NCI-H2227 treated with DMSO at 0.1 percent for 48 hours (cell line): ENCODE measurements around the gene AXIN1.
A peak's percentile ranks its signal among the peaks of the same experiment; 100 is the strongest.
"Not testable (repeated sequence)": the region's sequence is repeated elsewhere in the genome, so short reads cannot be mapped to it uniquely, and the experiment has no call there.

ENCODE experiments used
- DNase-seq: peaks from one replicate; lab custom pipeline; 2025; lab: John Stamatoyannopoulos, UW

Gene AXIN1

DNA sequence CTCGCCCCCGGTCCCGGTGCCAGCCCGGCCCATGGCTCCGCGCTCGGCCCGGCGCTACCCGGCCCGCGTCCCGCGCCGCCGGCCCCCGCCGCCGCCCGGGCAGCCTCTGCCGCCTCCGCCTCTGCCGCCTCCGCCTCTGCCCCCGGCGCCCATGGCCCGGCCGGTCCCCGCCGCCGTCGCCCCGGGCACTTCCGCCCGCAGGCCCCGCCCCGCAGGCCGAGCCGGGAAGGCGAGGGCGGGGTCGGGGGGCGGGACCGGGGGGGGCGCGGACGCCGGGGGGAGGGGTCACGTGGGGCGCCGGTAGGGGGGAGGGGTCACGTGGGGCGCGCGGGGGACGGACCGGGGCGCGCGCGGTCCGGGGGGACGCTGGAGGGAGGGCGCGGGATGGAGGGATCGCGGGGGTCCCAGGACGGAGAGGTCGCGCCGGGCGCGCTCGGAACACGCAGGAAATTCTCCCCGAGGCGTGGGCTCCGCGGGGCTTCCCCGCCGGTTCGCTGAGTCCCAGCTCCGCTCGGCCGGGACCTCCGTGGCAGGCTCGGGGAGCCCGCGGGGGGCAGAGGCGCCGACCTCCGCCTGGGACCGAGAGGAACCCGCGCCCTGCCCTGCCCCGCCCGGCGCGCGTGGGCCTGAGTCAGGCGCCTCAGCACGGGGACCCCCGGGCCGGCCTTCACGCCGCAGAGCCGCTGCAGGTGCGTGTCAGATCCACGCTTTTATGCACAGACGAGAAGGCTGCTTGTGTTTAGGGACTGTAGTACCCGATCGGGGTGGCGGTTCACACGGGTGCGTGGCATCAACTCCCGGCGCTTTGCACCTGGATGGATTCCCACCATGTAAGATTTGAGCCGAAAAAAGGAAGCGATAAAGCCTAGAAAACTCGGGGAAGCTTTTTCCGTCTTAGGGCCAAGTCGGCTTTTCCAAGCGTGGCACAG is 29.5 kb upstream of the AXIN1 start, which contains the start of gene PGAP6:
TSS of gene PGAP6 (minus strand) at position 190 of the 929 bp plus-strand sequence. CDS start at position 33, 157 bp downstream.
- peak; percentile 44 for DNase-seq

- DNase-seq = no peak
Observed at GRCh38 chr16:381012-381788, 28.7 kb upstream of the AXIN1 start.

GRCh38 chr16:380762-381011 is 28.2 kb upstream of the AXIN1 start:
- DNase-seq = no peak

DNA sequence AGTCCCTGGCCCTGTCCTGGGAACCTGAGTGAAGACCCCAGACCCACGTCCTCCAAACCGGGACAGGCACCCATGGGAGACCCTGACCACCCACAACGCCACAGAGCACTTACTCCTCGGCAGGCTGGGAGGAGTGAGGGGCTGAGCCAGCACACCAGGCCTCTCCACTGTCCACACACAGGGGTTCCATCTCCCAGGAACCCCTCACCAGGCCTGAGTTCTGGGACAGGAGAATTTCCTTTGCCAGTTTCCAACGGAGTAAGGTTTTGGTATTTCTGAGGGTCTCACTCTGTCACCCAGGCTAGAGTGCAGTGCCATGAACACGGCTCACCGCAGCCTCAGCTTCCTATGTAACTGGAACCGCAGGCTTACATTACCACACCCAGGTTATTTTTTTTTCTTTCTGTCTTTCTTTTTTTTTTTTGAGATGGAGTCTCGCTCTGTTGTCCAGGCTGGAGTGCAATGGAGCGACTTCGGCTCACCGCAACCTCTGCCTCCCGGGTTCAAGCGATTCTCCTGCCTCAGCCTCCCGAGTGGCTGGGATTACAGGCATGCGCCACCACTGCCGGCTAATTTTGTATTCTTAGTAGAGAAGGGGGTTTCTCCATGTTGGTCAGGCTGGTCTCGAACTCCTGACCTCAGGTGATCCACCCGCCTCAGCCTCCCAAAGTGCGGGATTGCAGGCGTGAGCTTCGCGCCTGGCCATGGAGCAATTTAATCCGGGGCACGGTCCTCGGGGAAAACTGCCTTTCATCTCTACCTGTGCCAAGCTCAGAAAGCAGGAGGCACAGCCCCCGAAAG is 27.6 kb upstream of the AXIN1 start:
- DNase-seq = no peak

DNA sequence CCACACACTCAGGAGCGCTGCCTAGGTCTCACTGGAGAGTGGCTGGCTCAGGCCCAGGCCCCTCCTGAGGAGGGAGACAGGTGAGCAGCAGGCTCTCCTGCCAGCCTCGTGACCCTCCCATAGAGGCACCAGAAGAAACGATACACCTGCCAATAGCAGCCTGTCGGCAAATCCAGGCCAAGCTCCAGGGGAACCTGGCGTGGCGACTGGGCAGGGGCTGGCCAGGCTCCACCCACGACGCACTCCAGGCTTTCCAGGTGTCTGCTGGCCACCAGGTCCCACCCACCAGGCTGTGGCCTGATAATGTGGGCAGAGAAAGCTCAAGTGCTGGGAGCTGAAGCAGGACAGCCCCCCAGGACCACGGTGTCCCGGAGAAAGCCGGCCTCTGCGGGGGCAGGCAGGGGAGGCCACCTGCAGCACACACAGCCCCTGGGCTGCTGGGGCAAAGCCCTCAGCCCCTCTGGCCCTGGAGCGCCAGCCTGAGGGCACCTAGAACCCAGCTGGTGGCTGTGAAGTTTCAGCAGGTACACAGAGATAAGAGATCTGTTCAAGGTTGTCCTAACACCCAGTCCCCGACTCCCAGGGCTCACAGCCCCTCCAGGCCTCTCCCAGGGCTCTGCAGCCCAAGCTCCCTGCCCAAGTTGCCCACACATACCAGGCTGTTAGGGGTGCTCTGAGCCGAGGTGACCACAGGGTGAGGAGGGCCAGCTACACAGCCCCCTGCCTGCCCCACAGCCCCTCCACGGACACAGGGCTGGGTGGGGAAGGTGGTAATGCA is 26.8 kb upstream of the AXIN1 start:
- DNase-seq = no peak

DNA sequence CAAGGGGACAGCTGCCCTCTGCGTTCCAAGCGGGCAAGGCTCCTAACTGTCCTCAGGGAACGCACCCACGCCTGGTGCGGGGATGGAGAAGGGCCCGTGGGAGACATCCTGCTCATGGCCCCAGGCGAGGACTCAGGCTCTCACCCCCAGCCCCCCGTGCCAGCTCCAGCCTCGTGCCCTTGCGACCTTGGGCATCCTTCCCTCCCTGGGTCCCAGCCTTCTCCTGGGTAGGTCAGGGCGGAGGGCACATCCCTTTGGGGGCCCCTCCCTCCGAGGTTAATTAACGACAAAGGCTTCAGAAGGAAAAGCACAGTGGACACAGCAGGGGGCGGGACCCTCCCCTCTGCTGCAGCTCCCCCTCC is 26.3 kb upstream of the AXIN1 start:
- DNase-seq = no peak

- DNase-seq = not testable (repeated sequence)
Observed at GRCh38 chr16:378113-378820, 25.7 kb upstream of the AXIN1 start.

GRCh38 chr16:377419-377951 is 25.0 kb upstream of the AXIN1 start:
- no peak for DNase-seq

GRCh38 chr16:376817-377418 is 24.4 kb upstream of the AXIN1 start:
- DNase-seq = no peak

GRCh38 chr16:375927-376816 is 23.6 kb upstream of the AXIN1 start:
- DNase-seq = no peak

DNA sequence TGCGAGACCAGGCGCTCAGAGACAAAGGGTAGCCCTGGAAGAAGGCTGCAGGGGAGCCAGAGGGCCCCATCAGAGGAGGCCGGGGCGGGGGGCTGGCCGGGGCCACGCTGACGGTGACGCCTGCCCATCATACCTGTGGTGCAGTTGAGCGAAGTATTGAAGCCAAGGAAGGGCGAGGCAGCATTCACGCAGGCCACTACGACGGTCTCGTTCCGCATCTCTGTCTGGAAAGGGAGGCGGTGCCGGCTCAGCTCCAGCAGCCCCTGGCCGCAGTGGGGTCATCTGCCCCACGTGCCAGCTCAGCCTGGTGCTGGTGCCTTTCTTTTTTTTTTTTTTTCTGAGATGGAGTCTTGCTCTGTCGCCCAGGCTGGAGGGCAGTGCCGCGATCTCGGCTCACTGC is 22.7 kb upstream of the AXIN1 start:
- DNase-seq = no peak

DNA sequence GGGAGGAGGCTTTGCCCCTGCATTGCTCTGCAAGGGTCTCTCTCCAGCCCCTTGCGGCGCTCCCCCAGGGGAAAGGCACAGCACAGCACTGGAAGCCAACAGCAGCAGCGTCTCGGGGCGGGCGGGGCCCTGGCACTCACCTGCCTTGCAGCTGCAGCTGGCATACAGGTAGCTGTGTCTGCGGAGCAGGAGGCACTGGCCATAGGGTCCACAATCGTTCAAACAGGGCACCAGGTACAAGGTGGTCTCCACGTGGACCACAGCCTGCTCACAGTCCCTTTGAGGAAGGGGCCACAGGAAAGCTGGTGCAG is 22.0 kb upstream of the AXIN1 start:
- DNase-seq = no peak

DNA sequence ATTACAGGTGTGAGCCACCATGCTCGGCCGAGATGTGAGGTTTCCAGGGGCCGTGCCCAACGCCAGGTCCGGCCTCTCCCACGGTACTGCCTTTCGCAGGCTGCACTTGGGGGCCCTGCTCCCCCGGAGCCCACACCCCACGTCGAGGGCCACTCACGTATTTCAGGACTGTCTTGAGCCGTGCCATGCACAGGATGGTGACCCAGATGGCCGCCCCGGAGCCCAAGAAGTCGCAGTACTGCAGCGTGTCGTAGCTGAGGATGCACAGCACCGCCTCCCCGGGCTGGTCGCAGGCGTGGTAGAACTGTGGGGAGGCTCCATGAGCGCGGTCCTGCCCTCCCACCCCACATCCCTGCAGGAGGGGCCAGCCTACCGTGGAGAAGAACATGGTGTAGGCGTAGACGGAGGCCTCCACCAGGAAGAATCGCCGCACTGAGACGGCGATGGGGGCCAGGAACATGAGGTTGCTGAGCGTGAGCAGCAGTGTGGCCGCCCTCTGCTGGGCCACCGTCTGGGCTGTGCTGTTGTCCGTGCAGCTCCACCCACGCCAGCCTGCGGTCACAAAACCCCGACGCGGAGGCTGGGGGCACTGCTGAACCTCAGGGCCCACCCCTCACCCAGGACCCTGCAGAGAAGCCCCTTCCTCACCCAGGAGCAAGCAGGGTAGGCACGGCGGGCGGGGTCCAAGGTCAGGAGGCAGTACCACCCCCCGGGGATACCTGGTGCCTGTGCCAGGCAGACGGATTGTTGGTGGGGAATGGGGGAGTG is 21.5 kb upstream of the AXIN1 start:
- DNase-seq = no peak

- no peak for DNase-seq
Observed at GRCh38 chr16:373020-373598, 20.6 kb upstream of the AXIN1 start.

DNA sequence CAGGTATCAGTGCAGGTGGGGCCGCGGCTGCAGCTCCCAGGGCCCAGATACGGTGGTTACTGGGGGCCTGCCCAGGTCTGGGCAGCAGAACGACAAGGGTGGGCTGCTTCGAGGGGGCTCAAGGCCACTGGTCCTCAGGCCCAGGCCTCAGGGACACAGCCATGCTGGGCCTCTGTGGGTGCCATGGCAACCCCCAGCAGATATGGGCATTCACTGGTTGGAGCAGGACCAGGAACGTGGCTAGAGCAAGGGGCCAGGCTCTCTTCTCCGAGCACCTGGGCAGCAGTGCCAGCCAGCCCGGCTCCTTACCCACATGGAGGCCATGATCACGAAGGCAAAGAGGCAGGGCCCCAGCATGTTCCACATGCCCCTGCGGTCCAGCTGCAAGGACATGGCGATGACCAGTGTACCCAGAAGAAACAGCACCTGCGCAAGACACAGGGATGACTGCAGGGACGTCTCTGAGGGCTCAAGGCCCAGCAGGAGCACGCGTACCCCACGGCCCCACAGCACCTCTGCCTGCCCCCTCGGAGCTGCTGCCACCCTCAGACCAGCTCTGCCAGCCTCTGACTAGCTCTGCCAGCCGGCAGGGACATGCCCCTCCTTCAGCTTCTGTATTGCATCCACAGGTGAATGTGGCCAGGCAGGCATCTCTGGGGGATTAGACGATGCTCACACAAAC is 19.9 kb upstream of the AXIN1 start:
- DNase-seq = no peak

GRCh38 chr16:371515-372301 is 19.2 kb upstream of the AXIN1 start:
- DNase-seq = no peak

- DNase-seq = no peak
Observed at GRCh38 chr16:370979-371514, 18.5 kb upstream of the AXIN1 start.
